ENCODE data around the gene JAGN1. TPM values are rescaled to one million over a fixed set of nuclear protein-coding genes. Genes with fewer than 3 reads are reported as not detected.

JAGN1 gene
- total RNA-seq, 2 experiments from 2014 or later = 27.1 to 33.0 TPM

GRCh38 chr3:9928158-9928557 is 37.7 kb downstream of the JAGN1 start:
- H3K27me3 Mint-ChIP-seq = no peaks in the 10 kb centered on the region
- intact Hi-C loops (cut with DNase I, micrococcal nuclease) = no loop called here
- DNase-seq = no peak
- H3K36me3 Mint-ChIP-seq (ENCODE audit: low read depth) = no peaks in the 10 kb centered on the region
- no peak overlapping the region for H3K27ac Mint-ChIP-seq
- POLR2A ChIA-PET = no interaction called here
- H3K4me3 Mint-ChIP-seq = no peak overlapping the region
- CTCF ChIA-PET = no interaction called here
- no peaks in the 10 kb centered on the region for H3K9me3 Mint-ChIP-seq (ENCODE audit: low read depth)
- H3K4me1 Mint-ChIP-seq = peaks cover 11% of the 10 kb centered on the region
- no peak for ATAC-seq

GRCh38 chr3:9930804-9931418 is 40.5 kb downstream of the JAGN1 start:
- Mint-ChIP-seq H3K9me3 (ENCODE audit: low read depth) (no peaks in the 10 kb centered on the region), H3K4me1 (peaks cover 27% of the 10 kb centered on the region), H3K27ac (no peak overlapping the region), H3K4me3 (no peak overlapping the region), H3K36me3 (ENCODE audit: low read depth) (peaks cover 3% of the 10 kb centered on the region), H3K27me3 (no peaks in the 10 kb centered on the region)
- POLR2A ChIA-PET = interaction anchor here (1.0 to 1.1 kb wide), 3 partner anchors 18 to 211 kb away, joined by 3 to 4 read pairs (median 3); partner anchors contain the start of gene VHL
- ATAC-seq (no peak), DNase-seq (peak; percentile 50)
- CTCF ChIA-PET = interaction anchor here (0.6 to 4.6 kb wide), 18 partner anchors 11 to 276 kb away, joined by 3 to 35 read pairs (median 4); partner anchors contain the start of genes EMC3 and IL17RC
- intact Hi-C loops (cut with DNase I, micrococcal nuclease) = loop anchor here in 1 of 2 experiments (5.0 kb wide), 1 partner anchor 89 kb away; the partner anchor contains the start of gene RPUSD3

DNA sequence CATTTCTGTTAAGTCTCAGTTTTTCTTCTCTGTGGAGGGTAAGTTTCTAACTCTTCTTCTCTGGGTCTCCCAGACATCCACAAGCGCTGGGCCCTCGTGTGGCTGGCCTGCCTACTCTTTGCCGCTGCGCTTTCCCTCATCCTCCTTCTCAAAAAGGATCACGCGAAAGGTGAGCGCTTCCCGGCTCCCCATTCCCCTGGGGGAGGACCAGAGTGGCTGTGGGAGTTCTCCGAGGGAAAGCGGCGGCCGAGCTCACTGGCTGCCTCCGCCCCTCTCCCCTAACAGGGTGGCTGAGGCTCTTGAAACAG is 42.1 kb downstream of the JAGN1 start:
- POLR2A ChIA-PET = interaction anchor here (0.7 to 2.2 kb wide), 8 partner anchors 10 to 536 kb away, joined by 3 to 16 read pairs (median 4); partner anchors contain the start of genes ARPC4, EMC3 and IL17RC
- Mint-ChIP-seq H3K4me1 (peaks cover 29% of the 10 kb centered on the region), H3K36me3 (ENCODE audit: low read depth) (peaks cover 10% of the 10 kb centered on the region), H3K27me3 (no peaks in the 10 kb centered on the region), H3K4me3 (peak overlapping the region; percentile 96), H3K27ac (peak overlapping the region; percentile 95), H3K9me3 (ENCODE audit: low read depth) (no peaks in the 10 kb centered on the region)
- CTCF ChIA-PET = interaction anchor here (0.7 to 4.6 kb wide), 22 partner anchors 9 to 628 kb away, joined by 3 to 35 read pairs (median 4); partner anchors contain the start of genes BRPF1, EMC3, IL17RC and SEC13
- intact Hi-C loops (cut with DNase I, micrococcal nuclease) = loop anchor here (1.0 to 5.0 kb wide), 7 partner anchors 17 to 183 kb away; partner anchors contain the start of genes BRK1 (in 1 of the 2), EMC3 (in 1 of the 2) and RPUSD3 (in 1 of the 2)
- DNase-seq = no peak
- no peak for ATAC-seq

DNA sequence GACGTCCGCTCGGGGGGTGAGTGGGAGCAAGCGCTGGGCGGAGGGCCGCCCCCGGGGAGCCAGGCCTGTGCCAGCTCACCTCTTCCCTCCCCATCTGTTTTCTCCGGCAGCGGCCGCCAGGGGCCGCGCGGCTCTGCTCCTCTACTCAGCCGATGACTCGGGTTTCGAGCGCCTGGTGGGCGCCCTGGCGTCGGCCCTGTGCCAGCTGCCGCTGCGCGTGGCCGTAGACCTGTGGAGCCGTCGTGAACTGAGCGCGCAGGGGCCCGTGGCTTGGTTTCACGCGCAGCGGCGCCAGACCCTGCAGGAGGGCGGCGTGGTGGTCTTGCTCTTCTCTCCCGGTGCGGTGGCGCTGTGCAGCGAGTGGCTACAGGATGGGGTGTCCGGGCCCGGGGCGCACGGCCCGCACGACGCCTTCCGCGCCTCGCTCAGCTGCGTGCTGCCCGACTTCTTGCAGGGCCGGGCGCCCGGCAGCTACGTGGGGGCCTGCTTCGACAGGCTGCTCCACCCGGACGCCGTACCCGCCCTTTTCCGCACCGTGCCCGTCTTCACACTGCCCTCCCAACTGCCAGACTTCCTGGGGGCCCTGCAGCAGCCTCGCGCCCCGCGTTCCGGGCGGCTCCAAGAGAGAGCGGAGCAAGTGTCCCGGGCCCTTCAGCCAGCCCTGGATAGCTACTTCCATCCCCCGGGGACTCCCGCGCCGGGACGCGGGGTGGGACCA is 42.6 kb downstream of the JAGN1 start:
- POLR2A ChIA-PET = interaction anchor here (0.7 to 2.2 kb wide), 9 partner anchors 9 to 537 kb away, joined by 3 to 16 read pairs (median 4); partner anchors contain the start of genes ARPC4, EMC3, IL17RC and JAGN1
- Mint-ChIP-seq H3K4me1 (peaks cover 29% of the 10 kb centered on the region), H3K9me3 (ENCODE audit: low read depth) (no peaks in the 10 kb centered on the region), H3K27ac (peak overlapping the region; percentile 95), H3K27me3 (no peaks in the 10 kb centered on the region), H3K4me3 (peak overlapping the region; percentile 96), H3K36me3 (ENCODE audit: low read depth) (peaks cover 10% of the 10 kb centered on the region)
- CTCF ChIA-PET = interaction anchor here (0.6 to 4.6 kb wide), 29 partner anchors 10 to 628 kb away, joined by 3 to 35 read pairs (median 4); partner anchors contain the start of genes BRPF1, EMC3, IL17RC and IRAK2
- DNase-seq (peak; percentile 95), ATAC-seq (peak; percentile 76)
- intact Hi-C loops (cut with DNase I, micrococcal nuclease) = loop anchor here (1.0 to 5.0 kb wide), 21 partner anchors 13 to 537 kb away; partner anchors contain the start of genes BRPF1 (in 2 of the 2), EMC3 (in 2 of the 2), JAGN1 (in 2 of the 2) and RPUSD3 (in 2 of the 2)

DNA sequence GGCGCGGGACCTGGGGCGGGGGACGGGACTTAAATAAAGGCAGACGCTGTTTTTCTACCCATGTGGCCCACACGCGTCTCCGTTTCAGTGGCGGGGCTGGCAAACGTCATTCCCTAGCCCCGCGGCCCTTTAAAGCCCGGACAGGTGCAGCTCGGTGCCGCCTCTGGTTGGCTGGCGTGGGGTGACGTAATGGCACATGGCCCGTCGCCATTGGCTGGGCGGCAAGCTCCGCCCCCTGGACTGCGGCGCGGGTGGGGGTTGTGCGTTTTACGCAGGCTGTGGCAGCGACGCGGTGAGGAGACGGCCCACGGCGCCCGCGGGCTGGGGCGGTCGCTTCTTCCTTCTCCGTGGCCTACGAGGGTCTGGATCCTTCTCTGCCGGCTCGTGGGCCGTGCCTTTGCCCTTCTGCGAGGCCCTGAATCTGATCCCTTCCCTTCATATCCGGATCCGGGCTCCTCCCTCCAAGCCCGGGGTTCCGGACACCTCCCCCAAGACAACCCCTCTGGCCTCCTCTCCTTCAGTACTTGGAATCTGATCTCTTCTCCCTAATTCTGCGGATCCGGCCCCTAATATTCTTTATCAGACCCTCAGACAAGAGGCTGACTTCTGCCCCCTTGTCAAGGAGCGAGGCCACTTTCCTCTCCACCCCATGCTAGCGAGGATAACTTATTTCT is 43.3 kb downstream of the JAGN1 start, which contains the start of gene CRELD1:
Gene CRELD1, plus strand, starts transcription at position 274 of the 674 bp plus-strand sequence. CDS start 605 bp downstream, outside the sequence.
- POLR2A ChIA-PET = interaction anchor here (1.0 to 2.2 kb wide), 6 partner anchors 9 to 537 kb away, joined by 3 to 16 read pairs (median 4); partner anchors contain the start of genes EMC3 and JAGN1
- CTCF ChIA-PET = interaction anchor here (0.6 to 4.6 kb wide), 19 partner anchors 9 to 629 kb away, joined by 3 to 35 read pairs (median 4); partner anchors contain the start of genes BRPF1, EMC3, IRAK2 and JAGN1
- Mint-ChIP-seq H3K4me1 (peaks cover 29% of the 10 kb centered on the region), H3K36me3 (ENCODE audit: low read depth) (peaks cover 10% of the 10 kb centered on the region), H3K27me3 (no peaks in the 10 kb centered on the region), H3K9me3 (ENCODE audit: low read depth) (no peaks in the 10 kb centered on the region), H3K27ac (peak within 1 kb of the TSS; percentile 95), H3K4me3 (peak within 1 kb of the TSS; percentile 96)
- peak; percentile 98 for DNase-seq
- peak; percentile 85 for ATAC-seq
- intact Hi-C loops (cut with DNase I, micrococcal nuclease) = loop anchor here (1.0 to 5.0 kb wide), 18 partner anchors 13 to 537 kb away; partner anchors contain the start of genes BRPF1 (in 2 of the 2), EMC3 (in 2 of the 2), JAGN1 (in 2 of the 2) and PRRT3 (in 2 of the 2)

GRCh38 chr3:9934235-9934621 is 43.8 kb downstream of the JAGN1 start:
- Mint-ChIP-seq H3K36me3 (ENCODE audit: low read depth) (peaks cover 10% of the 10 kb centered on the region), H3K27me3 (no peaks in the 10 kb centered on the region), H3K4me3 (peak overlapping the region; percentile 96), H3K9me3 (ENCODE audit: low read depth) (no peaks in the 10 kb centered on the region), H3K27ac (peak overlapping the region; percentile 95), H3K4me1 (peaks cover 29% of the 10 kb centered on the region)
- ATAC-seq = no peak
- intact Hi-C loops (cut with DNase I, micrococcal nuclease) = loop anchor here in 1 of 2 experiments (1.0 to 5.0 kb wide), 2 partner anchors 18 to 92 kb away; partner anchors contain the start of genes PRRT3 and RPUSD3
- ChIA-PET POLR2A (interaction anchor here (1.0 to 2.2 kb wide), 4 partner anchors 12 to 53 kb away, joined by 4 to 16 read pairs (median 7); partner anchors contain the start of genes EMC3, JAGN1 and PRRT3), CTCF (interaction anchor here (0.6 to 4.6 kb wide), 10 partner anchors 12 to 314 kb away, joined by 3 to 35 read pairs (median 6); partner anchors contain the start of genes EMC3, JAGN1 and TATDN2)
- peak; percentile 44 for DNase-seq

DNA sequence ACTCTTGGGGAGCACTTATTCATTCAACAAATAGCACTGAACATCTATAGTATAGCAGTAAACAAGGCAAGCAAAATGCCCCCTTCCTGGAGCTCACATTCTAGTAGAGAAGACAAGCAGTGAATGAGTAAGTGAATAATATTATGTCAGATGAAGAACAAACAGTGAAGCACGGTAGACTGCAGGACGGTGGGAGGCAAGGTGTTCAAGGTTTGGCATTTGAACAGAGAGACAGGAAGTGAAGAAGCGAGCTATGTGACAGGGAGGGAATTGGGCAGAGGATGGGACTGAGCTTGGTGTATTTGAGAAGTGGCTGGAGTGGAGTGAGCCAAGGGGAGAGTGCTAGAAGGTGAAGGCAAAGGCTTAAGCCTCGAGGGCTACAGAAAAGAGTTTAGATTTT is 44.6 kb downstream of the JAGN1 start:
- DNase-seq = no peak
- Mint-ChIP-seq H3K9me3 (ENCODE audit: low read depth) (no peaks in the 10 kb centered on the region), H3K4me1 (peaks cover 29% of the 10 kb centered on the region), H3K36me3 (ENCODE audit: low read depth) (peaks cover 10% of the 10 kb centered on the region), H3K27me3 (no peaks in the 10 kb centered on the region), H3K27ac (peak overlapping the region; percentile 95), H3K4me3 (peak overlapping the region; percentile 96)
- ATAC-seq = no peak
- intact Hi-C loops (cut with DNase I, micrococcal nuclease) = loop anchor here in 1 of 2 experiments (1.0 to 5.0 kb wide), 2 partner anchors 17 to 93 kb away; partner anchors contain the start of genes PRRT3 and RPUSD3
- POLR2A ChIA-PET = interaction anchor here (0.6 to 1.3 kb wide), 3 partner anchors 18 to 290 kb away, joined by 3 to 7 read pairs (median 4); partner anchors contain the start of gene PRRT3
- CTCF ChIA-PET = interaction anchor here (0.5 to 1.4 kb wide), 5 partner anchors 9 to 195 kb away, joined by 3 to 8 read pairs (median 4); no protein-coding TSS in a partner anchor

DNA sequence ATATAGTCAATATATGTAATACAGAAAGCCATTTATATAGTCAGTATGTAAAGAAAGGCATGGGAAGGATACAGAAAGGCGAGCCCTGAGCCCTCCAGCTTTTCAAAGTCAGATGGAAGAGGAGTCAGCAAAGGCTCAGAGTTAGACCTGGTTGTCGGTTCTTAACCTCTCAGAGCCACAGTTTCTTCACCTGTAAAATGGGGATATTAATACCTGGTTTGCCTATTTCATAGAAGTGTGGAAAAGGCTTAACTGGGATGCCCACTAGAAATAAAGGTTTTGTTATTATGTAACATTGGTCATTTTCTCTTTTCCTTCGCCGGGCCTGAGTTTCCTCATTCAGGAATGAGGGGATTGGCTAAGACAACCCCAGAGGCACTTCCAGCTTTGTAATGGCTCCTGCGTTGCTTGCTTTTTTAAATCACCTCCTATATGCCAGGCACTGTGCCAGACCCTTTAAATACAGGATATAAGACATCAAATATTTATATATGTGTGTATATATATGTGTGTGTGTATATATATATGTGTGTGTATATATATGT is 45.6 kb downstream of the JAGN1 start:
- Mint-ChIP-seq H3K36me3 (ENCODE audit: low read depth) (peaks cover 11% of the 10 kb centered on the region), H3K4me1 (peaks cover 29% of the 10 kb centered on the region), H3K9me3 (ENCODE audit: low read depth) (no peaks in the 10 kb centered on the region), H3K27me3 (no peaks in the 10 kb centered on the region), H3K27ac (no peak overlapping the region), H3K4me3 (no peak overlapping the region)
- CTCF ChIA-PET = no interaction called here
- intact Hi-C loops (cut with DNase I, micrococcal nuclease) = no loop called here
- POLR2A ChIA-PET = no interaction called here
- ATAC-seq (no peak), DNase-seq (no peak)

DNA sequence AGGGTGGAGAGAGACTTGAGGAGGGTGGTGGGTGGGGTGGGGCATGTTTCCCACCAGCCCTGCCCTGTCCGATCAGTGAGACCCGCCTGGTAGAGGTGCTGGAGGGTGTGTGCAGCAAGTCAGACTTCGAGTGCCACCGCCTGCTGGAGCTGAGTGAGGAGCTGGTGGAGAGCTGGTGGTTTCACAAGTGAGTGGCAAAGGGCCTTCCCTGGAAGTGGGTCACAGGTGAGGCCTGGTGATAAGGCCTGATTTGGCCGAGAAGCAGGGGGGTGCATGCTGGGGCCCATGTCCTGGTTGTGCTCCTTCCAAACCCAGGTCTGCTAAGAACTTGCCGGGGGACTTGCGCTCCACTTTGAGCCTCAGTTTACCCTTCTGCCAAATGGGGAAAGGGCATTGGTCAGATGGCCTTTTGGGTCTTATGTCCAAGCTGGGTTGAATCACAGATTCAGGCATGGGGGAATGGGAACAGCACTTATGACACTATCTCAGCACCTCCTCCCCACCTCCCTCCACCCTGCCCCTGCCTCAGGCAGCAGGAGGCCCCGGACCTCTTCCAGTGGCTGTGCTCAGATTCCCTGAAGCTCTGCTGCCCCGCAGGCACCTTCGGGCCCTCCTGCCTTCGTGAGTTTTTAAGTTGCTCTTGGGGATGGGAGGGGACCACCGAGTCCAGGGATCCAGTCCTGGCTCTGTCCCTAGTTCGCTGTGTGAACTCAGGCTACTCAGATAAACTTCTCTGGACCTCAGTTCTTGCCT is 47.3 kb downstream of the JAGN1 start:
- Mint-ChIP-seq H3K4me1 (peaks cover 17% of the 10 kb centered on the region), H3K9me3 (ENCODE audit: low read depth) (no peaks in the 10 kb centered on the region), H3K27ac (peak overlapping the region; percentile 24), H3K36me3 (ENCODE audit: low read depth) (peaks cover 14% of the 10 kb centered on the region), H3K4me3 (no peak overlapping the region), H3K27me3 (no peaks in the 10 kb centered on the region)
- ChIA-PET POLR2A (no interaction called here), CTCF (no interaction called here)
- intact Hi-C loops (cut with DNase I, micrococcal nuclease) = no loop called here
- no peak for DNase-seq
- ATAC-seq = no peak

GRCh38 chr3:9938966-9939365 is 48.6 kb downstream of the JAGN1 start:
- Mint-ChIP-seq H3K9me3 (ENCODE audit: low read depth) (no peaks in the 10 kb centered on the region), H3K36me3 (ENCODE audit: low read depth) (peaks cover 20% of the 10 kb centered on the region), H3K4me3 (no peak overlapping the region), H3K27ac (no peak overlapping the region), H3K4me1 (peaks cover 17% of the 10 kb centered on the region), H3K27me3 (no peaks in the 10 kb centered on the region)
- DNase-seq (no peak), ATAC-seq (no peak)
- POLR2A ChIA-PET = no interaction called here
- CTCF ChIA-PET = no interaction called here
- intact Hi-C loops (cut with DNase I, micrococcal nuclease) = no loop called here
